GM18951 (cell line): Measurements from ENCODE around the gene CACNA1C.

Source experiments
- POLR2A ChIP-seq: IDR thresholded peaks from 4 replicates; pipeline ENCODE4 v1.6.1; 2011; ENCODE audit warnings: mild to moderate bottlenecking; ENCODE audit not compliant: insufficient read length, insufficient read depth; ENCODE audit errors: extremely low read depth
- in situ Hi-C: fragments of 300-500 bp; cut with MboI; formaldehyde crosslinking; loops from one replicate; pipeline ENCODE4 v1.12.0; 2022; ENCODE audit warnings: low sequenced_read_pairs, mixed read lengths, inconsistent platforms; ENCODE audit not compliant: unreplicated experiment

CACNA1C gene

GRCh38 chr12:2580821-2581220 is 528.0 kb downstream of the CACNA1C start:
- in situ Hi-C loops: no loop called here

DNA sequence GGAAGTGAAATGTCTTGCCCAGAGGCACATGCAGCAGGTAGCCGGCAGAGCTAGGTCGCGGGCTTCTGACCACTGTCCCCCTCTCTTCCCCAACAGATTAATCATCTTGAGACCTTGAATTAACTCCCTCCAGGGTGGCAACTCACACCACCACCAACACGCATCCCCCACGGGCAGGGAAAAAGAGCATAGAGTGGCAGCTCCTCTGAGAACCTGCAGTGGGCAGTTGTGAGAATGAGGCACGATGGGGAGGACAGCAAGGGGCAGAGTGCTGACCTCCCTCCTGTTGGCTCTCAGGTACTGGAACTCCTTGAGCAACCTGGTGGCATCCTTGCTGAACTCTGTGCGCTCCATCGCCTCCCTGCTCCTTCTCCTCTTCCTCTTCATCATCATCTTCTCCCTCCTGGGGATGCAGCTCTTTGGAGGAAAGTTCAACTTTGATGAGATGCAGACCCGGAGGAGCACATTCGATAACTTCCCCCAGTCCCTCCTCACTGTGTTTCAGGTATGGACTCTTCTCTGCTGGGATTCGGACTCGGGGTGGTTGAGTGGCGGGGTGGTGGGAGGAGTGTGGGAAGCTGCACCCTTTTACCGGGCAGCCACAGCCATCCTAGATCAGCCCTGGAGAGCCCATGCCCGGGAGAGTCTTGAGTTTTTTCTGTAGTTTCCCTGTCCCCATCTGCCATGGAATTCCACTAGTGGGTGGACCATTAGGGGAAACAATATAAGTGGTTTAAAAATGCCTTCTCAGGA is 528.7 kb downstream of the CACNA1C start:
- no peak for TF ChIP-seq POLR2A
- in situ Hi-C loops: no loop called here

More at GRCh38 chr12:2580821-2581220, 528.0 kb downstream of the CACNA1C start:
- no peak for TF ChIP-seq POLR2A

DNA sequence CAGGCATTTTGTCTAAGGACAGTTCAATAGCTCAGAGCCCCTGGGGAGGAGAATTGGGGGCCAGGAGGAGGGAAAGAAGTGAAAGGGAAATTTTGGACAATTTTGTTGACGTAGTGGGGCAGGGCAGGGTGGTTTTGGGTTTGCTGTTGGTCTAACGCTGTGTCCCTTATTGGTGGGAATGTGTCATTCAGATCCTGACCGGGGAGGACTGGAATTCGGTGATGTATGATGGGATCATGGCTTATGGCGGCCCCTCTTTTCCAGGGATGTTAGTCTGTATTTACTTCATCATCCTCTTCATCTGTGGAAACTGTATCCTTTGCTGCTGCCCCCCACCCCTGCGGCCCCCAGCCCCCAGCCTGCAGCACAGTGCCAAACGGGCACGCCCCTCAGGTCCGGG is 529.8 kb downstream of the CACNA1C start:
- in situ Hi-C loops: no loop called here
- no peak for TF ChIP-seq POLR2A

DNA sequence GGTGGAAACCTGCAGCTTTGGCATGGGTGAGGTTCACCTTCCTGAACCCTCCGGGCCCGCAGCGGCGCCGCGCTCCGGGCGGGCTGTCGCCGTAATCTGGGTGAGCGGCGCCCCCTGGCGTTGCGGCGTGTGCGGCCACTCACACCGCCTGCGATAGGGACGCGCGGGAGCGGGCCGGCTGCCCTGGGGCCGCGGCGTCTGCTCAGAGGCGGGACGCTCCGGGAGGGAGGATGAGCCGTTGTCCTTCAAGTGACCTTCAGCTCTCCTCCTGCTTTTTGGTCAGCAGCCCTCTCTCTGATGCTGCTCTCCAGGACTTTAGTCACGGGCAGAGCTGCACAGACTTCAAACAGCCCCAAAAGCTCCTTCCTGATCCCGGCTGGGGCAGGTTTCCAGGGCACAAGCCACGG is 530.3 kb downstream of the CACNA1C start:
- in situ Hi-C loops: no loop called here
- TF ChIP-seq POLR2A: no peak

- in situ Hi-C loops: no loop called here
- no peak for TF ChIP-seq POLR2A
Observed at GRCh38 chr12:2583642-2584401, 531.0 kb downstream of the CACNA1C start.

DNA sequence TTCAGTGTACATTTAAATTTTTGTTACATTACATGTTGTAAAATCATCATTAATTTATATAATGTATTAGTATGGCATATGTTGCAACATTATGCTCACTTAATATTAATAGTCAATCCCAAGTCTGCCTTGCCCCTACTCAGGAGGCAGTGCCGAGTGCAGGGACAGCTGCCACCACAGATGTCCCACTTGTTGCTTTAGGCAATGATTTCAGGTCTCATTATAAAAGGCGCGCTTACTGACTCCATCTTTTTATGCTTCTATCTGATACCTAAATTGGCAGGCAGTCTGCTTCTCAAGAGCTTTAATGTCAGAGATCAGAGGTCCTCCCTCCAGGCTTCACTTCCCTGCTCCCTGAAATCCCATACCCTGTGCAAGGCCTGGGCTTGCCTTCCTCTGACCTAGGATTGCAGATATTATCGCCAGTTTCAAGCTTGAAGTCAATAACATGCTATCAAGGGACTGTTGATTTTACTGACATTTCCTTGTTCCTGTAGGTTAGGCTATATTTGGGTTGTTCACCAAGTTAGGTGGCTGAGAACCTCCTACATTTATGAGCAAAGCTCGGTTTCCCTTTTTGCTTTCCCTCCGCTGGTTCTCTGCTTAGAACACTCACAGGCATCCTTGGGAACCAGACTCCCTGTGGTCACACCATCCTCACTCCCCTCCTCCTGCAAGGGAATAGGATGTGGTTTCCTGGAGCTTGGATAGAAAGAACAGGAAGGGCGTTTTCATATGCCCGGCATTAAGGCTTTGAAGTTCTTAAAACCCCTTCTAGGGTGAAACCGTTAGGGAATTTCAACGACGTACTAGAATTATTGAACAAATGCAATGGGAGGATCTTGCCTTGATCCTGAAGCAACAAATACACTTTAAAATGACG is 533.6 kb downstream of the CACNA1C start:
- TF ChIP-seq POLR2A: no peak
- in situ Hi-C loops: no loop called here

DNA sequence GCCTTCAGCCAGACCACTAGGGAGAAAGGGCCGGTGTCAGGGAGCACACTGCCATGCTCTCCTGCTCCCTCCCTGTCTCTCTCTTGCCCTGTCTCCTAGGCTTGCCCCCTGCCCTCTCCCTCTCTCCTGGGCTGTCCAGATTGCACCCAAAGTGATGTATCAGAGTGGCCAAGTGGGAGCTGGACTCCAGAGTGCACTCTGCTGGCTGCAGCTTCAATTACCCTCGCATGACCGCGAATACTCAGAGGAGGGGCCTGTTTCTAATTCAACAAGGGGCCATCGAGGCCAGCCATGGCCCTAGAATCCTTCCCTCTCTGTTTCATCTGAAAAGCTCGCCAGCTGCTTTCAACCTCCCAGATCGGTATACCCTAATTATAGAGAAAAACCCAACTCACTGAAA is 535.6 kb downstream of the CACNA1C start:
- in situ Hi-C loops: no loop called here
- no peak for TF ChIP-seq POLR2A

- in situ Hi-C loops: no loop called here
- TF ChIP-seq POLR2A: no peak
Observed at GRCh38 chr12:2589381-2589780, 536.6 kb downstream of the CACNA1C start.

DNA sequence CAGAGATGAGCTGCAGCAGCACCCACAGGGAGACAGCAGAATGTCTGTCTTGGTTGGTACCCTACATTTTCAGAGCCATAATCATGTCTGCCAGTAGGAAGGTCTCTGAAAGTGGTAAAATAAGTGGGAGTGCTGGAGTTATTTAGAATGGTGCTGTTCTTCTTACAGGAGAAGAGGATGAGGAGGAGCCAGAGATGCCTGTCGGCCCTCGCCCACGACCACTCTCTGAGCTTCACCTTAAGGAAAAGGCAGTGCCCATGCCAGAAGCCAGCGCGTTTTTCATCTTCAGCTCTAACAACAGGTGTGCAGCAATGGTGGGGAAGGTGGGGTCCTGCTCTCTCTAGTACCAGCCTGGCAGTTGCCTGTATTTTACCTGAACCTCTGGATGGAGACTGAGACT is 540.3 kb downstream of the CACNA1C start:
- in situ Hi-C loops: no loop called here
- TF ChIP-seq POLR2A: no peak

- TF ChIP-seq POLR2A: no peak
Observed at GRCh38 chr12:2596441-2596840, 543.7 kb downstream of the CACNA1C start.

GRCh38 chr12:2605301-2605700 is 552.5 kb downstream of the CACNA1C start:
- in situ Hi-C loops: no loop called here
- no peak for TF ChIP-seq POLR2A

More at GRCh38 chr12:2596441-2596840, 543.7 kb downstream of the CACNA1C start:
- in situ Hi-C loops: no loop called here

GRCh38 chr12:2606186-2606910 is 553.6 kb downstream of the CACNA1C start:
- in situ Hi-C loops: no loop called here
- no peak for TF ChIP-seq POLR2A

GRCh38 chr12:2607881-2608607 is 555.3 kb downstream of the CACNA1C start:
- no peak for TF ChIP-seq POLR2A
- in situ Hi-C loops: no loop called here
